Measurements from ENCODE around the gene SH3TC1.

The SH3TC1 gene

GRCh38 chr4:8198906-8199593 lies at the start of gene SH3TC1:
Gene SH3TC1, plus strand, starts transcription at chr4:8199290. Its CDS starts 5,905 bp downstream, at chr4:8205195.
- peak within 1 kb of the TSS; percentile 80 for H3K27ac ChIP-seq
- TF ChIP-seq, protein P1, sequence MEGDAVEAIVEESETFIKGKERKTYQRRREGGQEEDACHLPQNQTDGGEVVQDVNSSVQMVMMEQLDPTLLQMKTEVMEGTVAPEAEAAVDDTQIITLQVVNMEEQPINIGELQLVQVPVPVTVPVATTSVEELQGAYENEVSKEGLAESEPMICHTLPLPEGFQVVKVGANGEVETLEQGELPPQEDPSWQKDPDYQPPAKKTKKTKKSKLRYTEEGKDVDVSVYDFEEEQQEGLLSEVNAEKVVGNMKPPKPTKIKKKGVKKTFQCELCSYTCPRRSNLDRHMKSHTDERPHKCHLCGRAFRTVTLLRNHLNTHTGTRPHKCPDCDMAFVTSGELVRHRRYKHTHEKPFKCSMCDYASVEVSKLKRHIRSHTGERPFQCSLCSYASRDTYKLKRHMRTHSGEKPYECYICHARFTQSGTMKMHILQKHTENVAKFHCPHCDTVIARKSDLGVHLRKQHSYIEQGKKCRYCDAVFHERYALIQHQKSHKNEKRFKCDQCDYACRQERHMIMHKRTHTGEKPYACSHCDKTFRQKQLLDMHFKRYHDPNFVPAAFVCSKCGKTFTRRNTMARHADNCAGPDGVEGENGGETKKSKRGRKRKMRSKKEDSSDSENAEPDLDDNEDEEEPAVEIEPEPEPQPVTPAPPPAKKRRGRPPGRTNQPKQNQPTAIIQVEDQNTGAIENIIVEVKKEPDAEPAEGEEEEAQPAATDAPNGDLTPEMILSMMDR (conservative IDR thresholded peaks at IDR 0.05), result no peak
- peak; percentile 44; the same call in 1 of the 2 replicates for TF ChIP-seq ZFX (IDR thresholded peaks at IDR 0.05)

DNA sequence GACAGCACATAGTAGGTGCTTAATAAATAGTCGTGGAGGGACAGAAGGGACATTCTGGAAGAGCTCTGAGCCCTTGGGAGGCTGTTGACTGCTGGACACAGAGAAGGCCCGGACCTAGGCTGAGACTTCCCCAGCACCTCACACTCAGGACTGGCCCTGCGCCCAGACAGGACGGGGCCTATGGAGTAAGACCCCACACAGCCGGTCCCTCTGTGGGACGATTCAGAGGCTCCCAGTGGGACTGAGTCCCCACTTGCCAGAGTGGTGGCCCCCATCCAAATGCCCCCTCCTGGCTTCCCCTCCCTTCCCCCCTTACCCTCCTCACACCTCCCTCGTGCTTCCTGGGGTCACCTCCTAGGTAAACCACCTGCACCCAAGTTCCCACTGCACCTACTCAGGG lies 49.4 kb upstream of the SH3TC1 start:
- no peak overlapping the region for H3K27ac ChIP-seq
- TF ChIP-seq, protein P1 (conservative IDR thresholded peaks at IDR 0.05), result no peak
- TF ChIP-seq ZFX (IDR thresholded peaks at IDR 0.05), result no peak

DNA sequence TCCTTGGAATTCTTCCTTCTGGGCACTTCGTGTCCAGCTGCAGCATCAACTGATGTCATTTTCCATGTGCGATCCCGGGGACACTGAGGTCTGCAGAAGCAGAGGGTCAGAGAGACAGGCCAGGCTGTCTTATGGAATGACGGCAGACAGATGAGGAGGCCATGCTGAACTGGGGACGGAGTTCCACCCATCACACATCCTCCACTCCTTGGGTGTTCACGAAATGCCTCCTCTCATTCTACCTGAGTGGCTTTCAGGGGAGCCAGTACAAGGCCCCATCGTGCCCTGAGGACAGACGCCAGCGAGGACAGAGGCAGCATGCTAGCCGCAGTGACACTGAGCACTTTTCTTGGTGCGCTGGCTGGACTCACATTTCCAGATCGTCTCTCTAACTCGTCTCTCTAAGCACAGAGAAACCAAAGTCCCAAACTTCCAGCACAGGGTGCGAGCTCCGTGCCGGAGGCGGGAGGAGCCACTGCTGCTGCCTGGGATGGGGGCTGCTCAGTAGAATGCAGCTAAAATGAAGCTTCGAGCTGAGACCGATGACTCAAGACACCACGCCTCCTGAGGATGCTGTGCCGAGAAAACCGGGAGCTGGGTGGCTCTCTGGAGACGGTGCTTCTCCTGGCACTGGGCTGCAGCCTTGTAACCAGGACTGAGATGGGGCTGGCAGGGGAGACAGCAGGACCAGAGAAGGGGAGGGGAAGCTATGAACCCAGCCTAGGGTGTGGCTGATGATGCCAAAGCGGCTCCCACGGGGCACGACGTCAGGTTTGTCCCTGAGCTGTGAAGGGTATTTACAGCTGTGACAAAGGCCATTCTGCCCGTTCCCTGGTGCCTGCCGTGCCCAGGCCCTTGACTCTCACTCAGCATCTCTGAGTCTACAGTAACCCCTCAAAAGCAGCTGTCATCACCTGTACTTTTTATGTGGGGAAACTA lies 48.7 kb upstream of the SH3TC1 start:
- no peak overlapping the region for H3K27ac ChIP-seq
- TF ChIP-seq, protein P1 (conservative IDR thresholded peaks at IDR 0.05), result no peak

- H3K27ac ChIP-seq, result no peak overlapping the region
- no peak for TF ChIP-seq ZFX (IDR thresholded peaks at IDR 0.05)
- TF ChIP-seq, protein P1 (conservative IDR thresholded peaks at IDR 0.05), result no peak
Observed at GRCh38 chr4:8151165-8151650, 47.9 kb upstream of the SH3TC1 start.

DNA sequence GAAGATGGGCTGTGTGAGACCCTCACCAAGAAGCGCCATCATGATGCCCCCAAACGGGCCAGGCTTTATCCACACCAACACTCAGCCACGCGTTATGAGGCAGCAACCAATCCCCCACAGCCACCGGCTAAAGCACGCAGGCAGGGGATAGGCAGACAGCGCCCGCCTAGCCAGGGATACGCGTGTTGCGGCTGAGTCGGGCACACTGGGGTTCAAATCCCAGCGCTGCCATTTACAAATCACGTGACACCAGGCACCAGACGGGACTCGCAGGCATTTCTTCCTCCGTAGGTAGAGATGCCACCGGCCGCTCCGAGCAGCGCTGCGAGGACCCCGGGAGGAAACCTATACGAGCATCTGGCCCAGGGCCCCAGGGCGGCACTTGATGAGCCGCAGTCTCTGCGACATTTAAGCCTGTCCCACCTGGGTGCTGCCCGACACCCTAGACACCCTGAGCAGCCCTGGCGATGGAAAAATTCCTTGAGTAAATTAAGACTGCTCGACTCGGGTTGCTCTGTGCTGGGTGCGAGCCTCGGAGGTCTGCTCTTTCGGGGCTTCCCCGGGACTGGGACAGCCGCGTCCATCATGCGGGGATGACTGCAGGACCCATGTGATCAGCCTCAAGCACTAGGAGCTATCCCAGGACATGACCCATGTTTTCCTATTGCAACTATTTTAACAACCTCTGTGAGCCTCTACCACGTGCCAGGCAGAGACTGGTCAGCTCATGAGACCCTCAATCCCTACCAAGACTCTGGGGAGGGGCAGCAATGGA lies 46.8 kb upstream of the SH3TC1 start:
- no peak overlapping the region for H3K27ac ChIP-seq
- no peak for TF ChIP-seq ZFX (IDR thresholded peaks at IDR 0.05)
- TF ChIP-seq, protein P1 (conservative IDR thresholded peaks at IDR 0.05), result no peak

- no peak overlapping the region for H3K27ac ChIP-seq
- TF ChIP-seq, protein P1 (conservative IDR thresholded peaks at IDR 0.05), result no peak
- no peak for TF ChIP-seq ZFX (IDR thresholded peaks at IDR 0.05)
Observed at GRCh38 chr4:8152865-8153257, 46.2 kb upstream of the SH3TC1 start.

Measured in C4-2B (cell line).